ENCODE results near the gene PRKN.

PRKN gene

GRCh38 chr6:162258647-162259046 is 468.9 kb downstream of the PRKN start:
- Histone ChIP-seq H3K27me3 (ENCODE audit: insufficient read depth, low read length) (no peaks in the 10 kb centered on the region), H3K27ac (ENCODE audit: low read depth, low read length, poor library complexity, severe bottlenecking) (no peak overlapping the region), H3K4me1 (ENCODE audit: insufficient read depth, low read length, severe bottlenecking) (no peaks in the 10 kb centered on the region), H3F3A (ENCODE audit: insufficient read depth, low read length) (no peaks in the 10 kb centered on the region), H3K9me2 (ENCODE audit: low read depth, low read length) (no peaks in the 10 kb centered on the region), H4K20me1 (ENCODE audit: insufficient read depth, low read length) (no peaks in the 10 kb centered on the region), H3K9ac (ENCODE audit: low read length) (no peak overlapping the region), H3K4me2 (ENCODE audit: low read length) (no peak overlapping the region), H3K36me3 (ENCODE audit: insufficient read depth, low read length) (no peaks in the 10 kb centered on the region), H3K4me3 (ENCODE audit: low read depth, low read length, poor library complexity, severe bottlenecking) (no peak overlapping the region), H3K79me2 (ENCODE audit: insufficient read depth, low read length) (no peaks in the 10 kb centered on the region), H2AFZ (ENCODE audit: low read length) (no peak overlapping the region), H3K9me3 (ENCODE audit: low read length) (no peaks in the 10 kb centered on the region)
- TF ChIP-seq EZH2 (IDR thresholded peaks at IDR 0.05; ENCODE audit: borderline replicate concordance, low read length), result no peak
- TF ChIP-seq CTCF (IDR thresholded peaks at IDR 0.05; ENCODE audit: low read length), result no peak

GRCh38 chr6:162256361-162256760 is 471.2 kb downstream of the PRKN start:
- Histone ChIP-seq H3K27ac (ENCODE audit: low read depth, low read length, poor library complexity, severe bottlenecking) (no peak overlapping the region), H3F3A (ENCODE audit: insufficient read depth, low read length) (no peaks in the 10 kb centered on the region), H4K20me1 (ENCODE audit: insufficient read depth, low read length) (no peaks in the 10 kb centered on the region), H3K27me3 (ENCODE audit: insufficient read depth, low read length) (no peaks in the 10 kb centered on the region), H3K4me1 (ENCODE audit: insufficient read depth, low read length, severe bottlenecking) (no peaks in the 10 kb centered on the region), H3K9me2 (ENCODE audit: low read depth, low read length) (no peaks in the 10 kb centered on the region), H2AFZ (ENCODE audit: low read length) (no peak overlapping the region), H3K4me3 (ENCODE audit: low read depth, low read length, poor library complexity, severe bottlenecking) (no peak overlapping the region), H3K36me3 (ENCODE audit: insufficient read depth, low read length) (no peaks in the 10 kb centered on the region), H3K9ac (ENCODE audit: low read length) (no peak overlapping the region), H3K79me2 (ENCODE audit: insufficient read depth, low read length) (no peaks in the 10 kb centered on the region), H3K4me2 (ENCODE audit: low read length) (no peak overlapping the region), H3K9me3 (ENCODE audit: low read length) (no peaks in the 10 kb centered on the region)
- TF ChIP-seq CTCF (IDR thresholded peaks at IDR 0.05; ENCODE audit: low read length) (no peak), EZH2 (IDR thresholded peaks at IDR 0.05; ENCODE audit: borderline replicate concordance, low read length) (no peak)

GRCh38 chr6:162251257-162251656 is 476.3 kb downstream of the PRKN start:
- no peak overlapping the region for H3K4me2 ChIP-seq (ENCODE audit: low read length)
- no peak overlapping the region for H3K27ac ChIP-seq (ENCODE audit: low read depth, low read length, poor library complexity, severe bottlenecking)
- no peaks in the 10 kb centered on the region for H3F3A ChIP-seq (ENCODE audit: insufficient read depth, low read length)
- no peak overlapping the region for H3K9ac ChIP-seq (ENCODE audit: low read length)
- H4K20me1 ChIP-seq (ENCODE audit: insufficient read depth, low read length), result no peaks in the 10 kb centered on the region
- no peaks in the 10 kb centered on the region for H3K79me2 ChIP-seq (ENCODE audit: insufficient read depth, low read length)
- no peaks in the 10 kb centered on the region for H3K4me1 ChIP-seq (ENCODE audit: insufficient read depth, low read length, severe bottlenecking)
- H3K36me3 ChIP-seq (ENCODE audit: insufficient read depth, low read length), result no peaks in the 10 kb centered on the region
- H3K27me3 ChIP-seq (ENCODE audit: insufficient read depth, low read length), result no peaks in the 10 kb centered on the region
- H2AFZ ChIP-seq (ENCODE audit: low read length), result no peak overlapping the region
- H3K9me2 ChIP-seq (ENCODE audit: low read depth, low read length), result no peaks in the 10 kb centered on the region
- no peak overlapping the region for H3K4me3 ChIP-seq (ENCODE audit: low read depth, low read length, poor library complexity, severe bottlenecking)
- H3K9me3 ChIP-seq (ENCODE audit: low read length), result no peaks in the 10 kb centered on the region
- TF ChIP-seq CTCF (IDR thresholded peaks at IDR 0.05; ENCODE audit: low read length) (no peak), EZH2 (IDR thresholded peaks at IDR 0.05; ENCODE audit: borderline replicate concordance, low read length) (no peak)

All from OCI-LY1 (cell line).